Caco-2 (cell line): ENCODE measurements around the gene ALDOA. TPM values are rescaled to one million over a fixed set of nuclear protein-coding genes. Genes with fewer than 3 reads are reported as not detected.

Source experiments
- BruUV-seq: library from RNA; stranded (reverse); fragments of 400-500 nt; replicated peaks from 2 replicates; lab custom pipeline; 2021; lab: Mats Ljungman, UMichigan
- CTCF ChIA-PET: fragments of 300-600 bp; sonication (Branson Sonifier 250); formaldehyde crosslinking; loops from one replicate; lab custom pipeline; 2022; ENCODE audit warnings: antibody characterized with exemption; lab: Charles Lee
- POLR2A ChIA-PET: fragments of 300-600 bp; sonication (Branson Sonifier 250); formaldehyde crosslinking; loops from one replicate; lab custom pipeline; 2022; ENCODE audit warnings: antibody characterized with exemption; lab: Charles Lee
- DNase-seq, 2 experiments: peaks; one replicate each; pipeline versions ENCODE4 v3.0.0 to v3.0.0-alpha.2; 2020 to 2022
- H3K27me3 ChIP-seq: replicated peaks from 2 replicates; pipeline ENCODE4 v1.6.0; 2011; ENCODE audit warnings: low read length; ENCODE audit not compliant: control insufficient read depth, insufficient read depth
- H3K36me3 ChIP-seq: 2 replicates; pipeline ENCODE4 v1.5.1; 2011; ENCODE audit warnings: low read length; ENCODE audit not compliant: control insufficient read depth, insufficient read depth
- H3K4me1 ChIP-seq: fragments of 250-450 bp; sonication (Bioruptor Pico); 2 replicates; pipeline ENCODE4 v1.5.1; 2020; ENCODE audit warnings: mild to moderate bottlenecking
- H3K4me3 ChIP-seq: 2 replicates; pipeline ENCODE4 v1.5.1; 2011; ENCODE audit warnings: low read depth, mild to moderate bottlenecking, control low read depth, low read length
- H3K9me3 ChIP-seq: fragments of 250-450 bp; sonication (Bioruptor Pico); 2 replicates; pipeline ENCODE4 v1.5.1; 2020; ENCODE audit warnings: mild to moderate bottlenecking, moderate library complexity
- H3K27ac Mint-ChIP-seq: one replicate; pipeline ENCODE4 v1.8.0; 2022; ENCODE audit warnings: mixed read lengths; ENCODE audit not compliant: unreplicated experiment
- H3K27me3 Mint-ChIP-seq: one replicate; pipeline ENCODE4 v1.8.0; 2022; ENCODE audit warnings: mixed read lengths; ENCODE audit not compliant: insufficient read depth, unreplicated experiment
- H3K36me3 Mint-ChIP-seq: one replicate; pipeline ENCODE4 v1.8.0; 2022; ENCODE audit warnings: mild to moderate bottlenecking, mixed read lengths; ENCODE audit not compliant: insufficient read depth, unreplicated experiment
- H3K4me1 Mint-ChIP-seq: one replicate; pipeline ENCODE4 v1.8.0; 2022; ENCODE audit warnings: low read depth, mixed read lengths; ENCODE audit not compliant: unreplicated experiment
- H3K4me3 Mint-ChIP-seq: one replicate; pipeline ENCODE4 v1.8.0; 2022; ENCODE audit warnings: mild to moderate bottlenecking, moderate library complexity, mixed read lengths; ENCODE audit not compliant: unreplicated experiment
- H3K9me3 Mint-ChIP-seq: one replicate; pipeline ENCODE4 v1.8.0; 2022; ENCODE audit warnings: mixed read lengths; ENCODE audit not compliant: unreplicated experiment
- CTCF ChIP-seq, 2 experiments: fragments of 200-600 bp in 1 of 2; IDR thresholded peaks; 1 replicate in 1 of 2; 2 replicates in 1 of 2; pipeline versions ENCODE4 v1.5.1 to v1.8.0; 2011 to 2022; ENCODE audit warnings: antibody characterized with exemption in 1 of 2, control low read depth in 1 of 2, inconsistent platforms in 1 of 2, low read depth in 1 of 2, low read length in 1 of 2, mild to moderate bottlenecking in 1 of 2, moderate library complexity in 1 of 2; ENCODE audit not compliant: insufficient read depth in 1 of 2, severe bottlenecking in 1 of 2, unreplicated experiment in 1 of 2
- intact Hi-C: fragments of 100-400 bp; cut with micrococcal nuclease; formaldehyde crosslinking; loops from one replicate; pipeline ENCODE4 v1.10.0; 2022; ENCODE audit not compliant: unreplicated experiment
- total RNA-seq: library from RNA; stranded (reverse); gene quantifications from 2 replicates; pipeline ENCODE4 v1.2.3, GENCODE V29; 2022

ALDOA gene
- total RNA-seq, 1 experiment from 2014 or later: 675 TPM

- intact Hi-C loops: no loop called here
- DNase-seq: peak; percentile 66 to 78
- BruUV-seq: no TSS peak
- H3K36me3 Mint-ChIP-seq: peaks cover 12% of the 10 kb centered on the region
- H3K9me3 Mint-ChIP-seq: no peaks in the 10 kb centered on the region
- H3K27ac Mint-ChIP-seq: peak overlapping the region; percentile 2
- Histone ChIP-seq H3K27me3 (no peaks in the 10 kb centered on the region), H3K9me3 (no peaks in the 10 kb centered on the region), H3K4me3 (no peak overlapping the region), H3K4me1 (peaks cover 18% of the 10 kb centered on the region; the same call in 1 of the 2 replicates), H3K36me3 (peaks cover 1% of the 10 kb centered on the region; the same call in 1 of the 2 replicates)
- peak; percentile 61 to 75 for TF ChIP-seq CTCF (IDR thresholded peaks at IDR 0.05; ENCODE audit: insufficient read depth in 1 of 2, low read depth in 1 of 2, low read length in 1 of 2, severe bottlenecking in 1 of 2, unreplicated experiment in 1 of 2)
- H3K4me3 Mint-ChIP-seq: no peak overlapping the region
- H3K27me3 Mint-ChIP-seq: no peaks in the 10 kb centered on the region
- CTCF ChIA-PET: interaction anchor here (0.5 to 1.8 kb wide), 14 partner anchors 8 to 525 kb away, joined by 3 to 22 read pairs (median 3); partner anchors contain the start of genes ALDOA, CORO1A, MAPK3 and TAOK2
- POLR2A ChIA-PET: interaction anchor here (0.5 to 1.0 kb wide), 3 partner anchors 20 to 95 kb away, joined by 3 to 10 read pairs (median 3); partner anchors contain the start of gene ALDOA
- peaks cover 9% of the 10 kb centered on the region for H3K4me1 Mint-ChIP-seq
Observed at GRCh38 chr16:30112197-30113030, 46.9 kb downstream of the ALDOA start.

GRCh38 chr16:30113031-30113710 is 47.6 kb downstream of the ALDOA start, which contains the start of gene GDPD3:
TSS of gene GDPD3 (minus strand) at chr16:30113537. CDS start at chr16:30113478, 59 bp downstream.
- Mint-ChIP-seq H3K36me3 (peaks cover 12% of the 10 kb centered on the region), H3K27me3 (no peaks in the 10 kb centered on the region), H3K4me1 (peaks cover 9% of the 10 kb centered on the region), H3K27ac (peak within 1 kb of the TSS; percentile 2), H3K9me3 (no peaks in the 10 kb centered on the region), H3K4me3 (no peak within 1 kb of the TSS)
- POLR2A ChIA-PET: interaction anchor here (0.5 kb wide), 1 partner anchor 94 kb away, joined by 3 read pairs; no protein-coding TSS in a partner anchor
- no peaks in the 10 kb centered on the region for H3K9me3 ChIP-seq
- CTCF ChIA-PET: interaction anchor here (0.8 to 1.8 kb wide), 7 partner anchors 9 to 296 kb away, joined by 3 to 22 read pairs (median 5); partner anchors contain the start of genes MAPK3, TAOK2 and TBX6
- TF ChIP-seq CTCF (IDR thresholded peaks at IDR 0.05; ENCODE audit: insufficient read depth in 1 of 2, low read depth in 1 of 2, low read length in 1 of 2, severe bottlenecking in 1 of 2, unreplicated experiment in 1 of 2): no peak
- no peaks in the 10 kb centered on the region for H3K27me3 ChIP-seq
- H3K36me3 ChIP-seq: peaks cover 1% of the 10 kb centered on the region; the same call in 1 of the 2 replicates
- H3K4me1 ChIP-seq: peaks cover 18% of the 10 kb centered on the region; the same call in 1 of the 2 replicates
- H3K4me3 ChIP-seq: no peak within 1 kb of the TSS
- no TSS peak for BruUV-seq
- intact Hi-C loops: no loop called here
- DNase-seq: peak in 1 of 2 experiments; percentile 38
